ENCODE data around the gene CDYL.

DNA sequence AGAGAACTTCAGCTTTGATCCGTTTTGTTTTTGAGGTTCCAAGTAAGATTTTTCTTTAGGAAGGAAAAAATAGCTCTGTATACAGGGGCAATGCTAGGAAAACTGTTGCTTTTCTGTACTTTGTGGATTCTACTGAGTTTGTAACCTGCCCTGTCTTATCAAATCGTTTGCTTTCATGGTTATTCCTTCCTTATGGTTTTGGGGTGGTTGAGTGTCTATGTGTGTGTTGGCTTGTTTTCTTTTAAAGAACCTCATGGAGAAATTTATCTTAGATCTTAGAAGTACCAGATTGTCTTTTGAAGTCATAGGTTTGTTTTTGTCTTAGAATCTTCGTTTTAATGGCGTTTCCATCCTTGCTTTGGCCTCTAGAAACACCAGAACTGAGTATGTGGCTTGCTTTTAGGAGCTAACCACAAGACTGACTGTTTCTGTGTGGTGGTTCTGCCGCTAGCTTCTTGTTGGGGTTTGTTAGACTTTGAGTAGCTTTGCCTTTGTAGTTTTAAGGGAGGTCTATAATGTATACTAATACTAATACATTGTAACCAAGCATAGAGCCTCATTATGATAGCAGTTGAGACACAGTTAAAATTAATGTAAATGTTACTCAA lies 140.9 kb downstream of the CDYL start:
- TF ChIP-seq, protein P1, sequence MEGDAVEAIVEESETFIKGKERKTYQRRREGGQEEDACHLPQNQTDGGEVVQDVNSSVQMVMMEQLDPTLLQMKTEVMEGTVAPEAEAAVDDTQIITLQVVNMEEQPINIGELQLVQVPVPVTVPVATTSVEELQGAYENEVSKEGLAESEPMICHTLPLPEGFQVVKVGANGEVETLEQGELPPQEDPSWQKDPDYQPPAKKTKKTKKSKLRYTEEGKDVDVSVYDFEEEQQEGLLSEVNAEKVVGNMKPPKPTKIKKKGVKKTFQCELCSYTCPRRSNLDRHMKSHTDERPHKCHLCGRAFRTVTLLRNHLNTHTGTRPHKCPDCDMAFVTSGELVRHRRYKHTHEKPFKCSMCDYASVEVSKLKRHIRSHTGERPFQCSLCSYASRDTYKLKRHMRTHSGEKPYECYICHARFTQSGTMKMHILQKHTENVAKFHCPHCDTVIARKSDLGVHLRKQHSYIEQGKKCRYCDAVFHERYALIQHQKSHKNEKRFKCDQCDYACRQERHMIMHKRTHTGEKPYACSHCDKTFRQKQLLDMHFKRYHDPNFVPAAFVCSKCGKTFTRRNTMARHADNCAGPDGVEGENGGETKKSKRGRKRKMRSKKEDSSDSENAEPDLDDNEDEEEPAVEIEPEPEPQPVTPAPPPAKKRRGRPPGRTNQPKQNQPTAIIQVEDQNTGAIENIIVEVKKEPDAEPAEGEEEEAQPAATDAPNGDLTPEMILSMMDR (conservative IDR thresholded peaks at IDR 0.05 in 1 of 2, IDR thresholded peaks at IDR 0.05 in 1 of 2; ENCODE audit: extremely low read depth in 1 of 2, insufficient read depth in 1 of 2, low read depth in 1 of 2, low read length in 2 of 2) = no peak
- no peak for TF ChIP-seq EZH2 (IDR thresholded peaks at IDR 0.05; ENCODE audit: borderline replicate concordance, low read length)
